ENCODE results near the gene GALNT6.

DNA sequence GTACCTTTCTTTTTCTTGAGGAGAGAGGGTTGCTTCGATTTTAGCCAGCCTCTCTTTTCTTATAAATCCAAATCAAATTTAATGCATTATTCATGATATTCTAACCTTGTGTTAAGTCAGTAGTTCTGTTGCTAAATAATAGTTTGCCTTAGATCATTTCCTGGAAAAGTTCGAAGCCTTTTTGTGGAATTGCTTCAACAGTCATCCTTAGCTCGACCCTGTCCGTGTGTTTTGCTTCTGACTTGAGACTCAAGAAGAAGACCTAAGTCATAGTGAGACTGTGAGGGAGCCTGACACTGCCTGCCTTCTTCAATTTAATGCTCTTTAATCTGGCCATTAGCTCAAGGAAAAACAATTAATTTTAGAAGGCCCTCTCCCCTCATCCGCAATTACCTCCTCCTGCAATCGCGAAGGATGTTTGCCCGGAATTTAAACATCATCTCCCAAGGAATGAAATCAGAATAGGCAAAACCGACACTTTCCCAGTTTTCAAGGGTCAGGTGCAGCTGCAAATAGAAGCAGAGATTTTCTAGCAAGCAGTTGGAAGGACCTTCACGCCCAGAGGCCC, 33.0 kb upstream of the GALNT6 start:
- TF ChIP-seq EZH2 (IDR thresholded peaks at IDR 0.05; ENCODE audit: borderline replicate concordance) (no peak), EZH2phosphoT487 (IDR thresholded peaks at IDR 0.05; ENCODE audit: low read depth, severe bottlenecking, unreplicated experiment) (no peak)
- TF ChIP-seq, protein P1, sequence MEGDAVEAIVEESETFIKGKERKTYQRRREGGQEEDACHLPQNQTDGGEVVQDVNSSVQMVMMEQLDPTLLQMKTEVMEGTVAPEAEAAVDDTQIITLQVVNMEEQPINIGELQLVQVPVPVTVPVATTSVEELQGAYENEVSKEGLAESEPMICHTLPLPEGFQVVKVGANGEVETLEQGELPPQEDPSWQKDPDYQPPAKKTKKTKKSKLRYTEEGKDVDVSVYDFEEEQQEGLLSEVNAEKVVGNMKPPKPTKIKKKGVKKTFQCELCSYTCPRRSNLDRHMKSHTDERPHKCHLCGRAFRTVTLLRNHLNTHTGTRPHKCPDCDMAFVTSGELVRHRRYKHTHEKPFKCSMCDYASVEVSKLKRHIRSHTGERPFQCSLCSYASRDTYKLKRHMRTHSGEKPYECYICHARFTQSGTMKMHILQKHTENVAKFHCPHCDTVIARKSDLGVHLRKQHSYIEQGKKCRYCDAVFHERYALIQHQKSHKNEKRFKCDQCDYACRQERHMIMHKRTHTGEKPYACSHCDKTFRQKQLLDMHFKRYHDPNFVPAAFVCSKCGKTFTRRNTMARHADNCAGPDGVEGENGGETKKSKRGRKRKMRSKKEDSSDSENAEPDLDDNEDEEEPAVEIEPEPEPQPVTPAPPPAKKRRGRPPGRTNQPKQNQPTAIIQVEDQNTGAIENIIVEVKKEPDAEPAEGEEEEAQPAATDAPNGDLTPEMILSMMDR (IDR thresholded peaks at IDR 0.05; ENCODE audit: poor library complexity) = no peak

All from hepatocyte (in vitro differentiated cells).